ENCODE data around the gene GLMP. TPM values are rescaled to one million over a fixed set of nuclear protein-coding genes. Genes with fewer than 3 reads are reported as not detected.
A peak's percentile ranks its signal among the peaks of the same experiment; 100 is the strongest.
"Not testable (repeated sequence)": the region's sequence is repeated elsewhere in the genome, so short reads cannot be mapped to it uniquely, and the experiment has no call there.

Gene GLMP, protein sequence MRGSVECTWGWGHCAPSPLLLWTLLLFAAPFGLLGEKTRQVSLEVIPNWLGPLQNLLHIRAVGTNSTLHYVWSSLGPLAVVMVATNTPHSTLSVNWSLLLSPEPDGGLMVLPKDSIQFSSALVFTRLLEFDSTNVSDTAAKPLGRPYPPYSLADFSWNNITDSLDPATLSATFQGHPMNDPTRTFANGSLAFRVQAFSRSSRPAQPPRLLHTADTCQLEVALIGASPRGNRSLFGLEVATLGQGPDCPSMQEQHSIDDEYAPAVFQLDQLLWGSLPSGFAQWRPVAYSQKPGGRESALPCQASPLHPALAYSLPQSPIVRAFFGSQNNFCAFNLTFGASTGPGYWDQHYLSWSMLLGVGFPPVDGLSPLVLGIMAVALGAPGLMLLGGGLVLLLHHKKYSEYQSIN
- 78.3 TPM for total RNA-seq
- long read RNA-seq, transcript GLMP-201 (6 exons, 1,604 nt) = major isoform, 147 of 203 reads
- long read RNA-seq, transcript GLMP-215 (5 exons, 1,364 nt) = minor isoform, 15 of 203 reads
- long read RNA-seq, partial matches to known transcripts = 14 of 203 reads
- long read RNA-seq, other reads (novel, unspliced or antisense) = 23 of 203 reads

GRCh38 chr1:156295391-156295947, at the start of gene GLMP:
Gene GLMP (minus strand): TSS chr1:156295679. CDS start chr1:156295645, 34 bp downstream.
- peak; percentile 79 for DNase-seq (ENCODE audit: low spot score)

DNA sequence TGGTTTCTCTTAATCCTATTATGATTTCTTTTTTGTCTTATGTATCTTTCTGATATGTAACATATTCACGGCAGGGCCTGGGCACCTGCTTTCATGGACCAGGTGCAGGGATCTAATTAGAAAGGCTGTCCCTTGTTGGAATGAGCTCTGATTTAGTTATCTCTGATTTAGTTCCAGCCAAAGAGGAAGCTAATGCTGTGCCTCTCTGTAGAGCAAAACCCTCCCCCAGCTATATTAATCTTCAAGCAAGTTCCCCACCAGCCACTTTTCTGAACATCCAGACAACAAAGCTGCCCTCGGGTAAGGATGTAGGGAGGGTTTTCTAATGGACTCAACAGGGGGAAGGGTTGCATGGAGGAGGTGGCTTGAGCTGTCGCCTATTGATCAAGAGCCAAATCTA, 48.9 kb upstream of the GLMP start:
- DNase-seq (ENCODE audit: low spot score) = no peak

- DNase-seq (ENCODE audit: low spot score) = no peak
Observed at GRCh38 chr1:156342166-156342955, 46.9 kb upstream of the GLMP start.

DNA sequence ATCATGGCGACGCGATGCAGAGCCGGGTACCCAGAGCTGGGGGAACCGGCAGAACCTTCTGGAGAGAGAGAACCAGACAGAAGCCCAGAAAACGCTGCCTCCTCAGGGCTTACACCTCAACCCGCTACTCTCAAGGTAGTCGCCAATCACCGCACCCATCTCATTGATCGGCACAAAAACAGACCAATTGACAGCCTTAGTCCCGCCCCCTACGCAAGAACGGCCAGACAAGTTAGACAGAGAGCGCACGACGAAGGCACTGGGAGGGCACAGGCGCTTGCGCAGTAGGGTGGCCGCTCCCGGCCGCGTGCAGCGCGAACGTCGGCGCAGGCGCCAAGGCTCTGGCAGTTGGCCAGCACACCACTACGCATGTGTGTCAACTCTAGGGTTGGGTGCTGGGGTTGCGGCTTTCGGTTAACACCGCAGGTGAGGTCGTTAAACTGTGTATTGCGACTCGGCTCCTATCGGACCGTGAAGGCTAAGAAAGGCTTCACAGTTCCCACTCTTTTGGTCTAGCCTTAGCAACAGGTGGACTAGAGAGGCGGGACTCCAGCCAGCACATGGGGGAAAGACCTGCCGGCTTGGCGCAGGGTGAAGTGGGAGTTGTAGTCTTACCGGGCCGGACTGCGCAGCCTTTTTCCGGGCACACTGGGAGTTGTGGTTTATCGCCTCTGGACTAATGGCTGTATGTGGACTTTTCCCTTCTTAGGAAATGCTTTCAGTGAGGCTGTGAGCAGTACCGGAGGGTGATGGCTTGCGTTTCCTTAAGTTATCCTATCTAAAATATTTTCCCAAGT, 42.9 kb upstream of the GLMP start, which contains the start of the genes CCT3 and TSACC:
TSS of gene CCT3 (minus strand) at position 113 of the 797 bp plus-strand sequence. CDS start at position 5, 108 bp downstream.
TSS of gene TSACC (plus strand) at position 347 of the 797 bp plus-strand sequence. CDS start 1,232 bp downstream, outside the sequence.
- peak; percentile 99 for DNase-seq (ENCODE audit: low spot score)

GRCh38 chr1:156337888-156338179, 42.4 kb upstream of the GLMP start:
- DNase-seq (ENCODE audit: low spot score) = no peak

DNA sequence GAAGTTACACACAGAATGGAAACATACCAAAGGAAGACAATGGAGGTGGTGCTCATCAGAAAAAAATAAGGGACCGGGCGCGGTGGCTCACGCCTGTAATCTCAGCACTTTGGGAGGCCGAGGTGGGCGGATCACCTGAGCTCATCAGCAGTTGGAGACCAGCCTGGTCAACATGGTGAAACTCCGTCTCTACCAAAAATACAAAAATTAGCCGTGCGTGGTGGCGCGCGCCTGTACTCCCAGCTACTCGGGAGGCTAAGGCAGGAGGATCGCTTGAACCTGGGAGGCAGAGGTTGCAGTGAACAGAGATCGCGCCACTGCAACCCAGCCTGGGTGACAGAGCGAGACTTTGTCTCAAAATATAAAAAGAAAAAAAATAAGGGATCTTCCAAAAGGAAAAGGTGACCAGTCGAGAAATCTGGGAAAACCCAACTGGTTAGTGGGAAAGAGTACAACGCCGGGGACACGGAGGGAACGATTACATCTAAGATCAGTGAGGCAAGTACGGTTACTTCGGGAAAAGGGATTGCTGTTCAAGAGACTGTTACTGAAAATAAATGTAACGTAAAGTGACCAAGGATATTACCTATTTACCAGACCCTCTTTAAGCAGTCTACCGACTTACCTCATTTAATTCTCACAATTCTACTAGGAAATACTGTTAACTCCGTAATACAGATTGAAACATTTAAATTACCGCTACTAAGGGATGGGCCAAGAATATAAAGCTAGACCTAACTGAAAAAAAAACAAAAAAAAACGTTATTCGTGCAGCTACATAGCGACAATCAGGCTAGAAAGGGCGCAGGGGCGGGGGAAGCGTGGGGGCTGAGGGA, 41.8 kb upstream of the GLMP start:
- DNase-seq (ENCODE audit: low spot score) = no peak

GRCh38 chr1:156336242-156336641, 40.8 kb upstream of the GLMP start:
- no peak for DNase-seq (ENCODE audit: low spot score)

DNA sequence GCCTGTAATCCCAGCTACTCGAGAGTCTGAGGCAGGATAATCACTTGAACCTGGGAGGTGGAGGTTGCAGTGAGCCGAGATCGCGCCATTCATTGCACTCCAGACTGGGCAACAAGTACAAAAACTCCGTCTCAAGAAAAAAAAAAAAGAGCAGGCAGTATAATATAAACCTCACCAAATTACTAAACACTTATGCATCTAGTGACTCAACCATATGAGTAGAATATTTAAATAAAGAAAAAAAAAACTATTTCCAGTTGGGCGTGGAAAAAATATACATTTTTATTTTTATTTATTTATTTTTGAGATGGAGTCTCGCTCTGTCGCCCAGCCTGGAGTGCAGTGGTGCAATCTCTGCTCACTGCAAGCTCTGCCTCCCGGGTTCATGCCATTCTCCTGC, 27.7 kb upstream of the GLMP start:
- DNase-seq (ENCODE audit: low spot score) = not testable (repeated sequence)

- no peak for DNase-seq (ENCODE audit: low spot score)
Observed at GRCh38 chr1:156320560-156320959, 25.1 kb upstream of the GLMP start.

- DNase-seq (ENCODE audit: low spot score) = no peak
Observed at GRCh38 chr1:156319664-156320063, 24.2 kb upstream of the GLMP start.

- DNase-seq (ENCODE audit: low spot score) = no peak
Observed at GRCh38 chr1:156316909-156317308, 21.4 kb upstream of the GLMP start.

GRCh38 chr1:156310962-156311361, 15.5 kb upstream of the GLMP start:
- peak; percentile 77 for DNase-seq (ENCODE audit: low spot score)

DNA sequence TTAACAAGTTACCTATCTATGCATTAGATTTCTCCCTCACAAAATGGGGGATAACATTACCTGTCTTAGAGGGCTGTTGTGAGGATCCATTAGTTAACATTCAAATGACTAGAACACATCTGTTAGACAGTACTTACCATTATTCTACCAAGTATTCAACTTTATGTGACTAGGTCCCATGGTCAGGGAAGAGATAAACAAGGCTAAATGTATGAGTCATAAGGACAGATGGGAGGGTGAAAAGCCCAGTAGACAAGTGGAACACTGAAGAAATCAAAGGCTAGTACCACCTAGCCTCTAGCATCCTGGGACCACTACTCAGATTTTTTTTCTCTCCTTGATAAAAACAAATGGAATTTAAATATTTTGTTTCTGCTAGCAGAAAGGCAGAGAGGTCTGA, 12.6 kb upstream of the GLMP start:
- no peak for DNase-seq (ENCODE audit: low spot score)

DNA sequence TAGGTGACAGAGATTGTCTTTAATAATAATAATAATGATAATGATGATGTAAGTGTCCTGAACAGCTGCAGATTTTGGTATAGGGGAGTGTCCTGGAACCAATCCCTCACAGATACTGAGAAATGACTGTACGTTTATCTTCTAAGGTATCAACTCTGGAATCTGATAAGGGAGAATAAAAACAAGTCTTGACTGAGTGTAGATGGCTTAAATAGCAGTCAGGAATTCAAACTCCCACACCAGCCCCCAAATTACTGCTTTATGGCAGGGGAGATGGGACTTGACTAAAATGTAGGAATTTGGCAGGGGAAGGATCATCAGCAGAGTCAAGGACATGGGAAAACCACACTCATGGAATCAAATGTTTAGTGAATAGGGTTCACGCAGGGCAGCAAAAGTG, 9.7 kb upstream of the GLMP start:
- no peak for DNase-seq (ENCODE audit: low spot score)

- DNase-seq (ENCODE audit: low spot score) = no peak
Observed at GRCh38 chr1:156303241-156303640, 7.8 kb upstream of the GLMP start.

- DNase-seq (ENCODE audit: low spot score) = no peak
Observed at GRCh38 chr1:156298852-156299357, 3.4 kb upstream of the GLMP start, which contains the start of gene VHLL. Gene VHLL (minus strand): TSS chr1:156299307. CDS start chr1:156299189, 118 bp downstream.

DNA sequence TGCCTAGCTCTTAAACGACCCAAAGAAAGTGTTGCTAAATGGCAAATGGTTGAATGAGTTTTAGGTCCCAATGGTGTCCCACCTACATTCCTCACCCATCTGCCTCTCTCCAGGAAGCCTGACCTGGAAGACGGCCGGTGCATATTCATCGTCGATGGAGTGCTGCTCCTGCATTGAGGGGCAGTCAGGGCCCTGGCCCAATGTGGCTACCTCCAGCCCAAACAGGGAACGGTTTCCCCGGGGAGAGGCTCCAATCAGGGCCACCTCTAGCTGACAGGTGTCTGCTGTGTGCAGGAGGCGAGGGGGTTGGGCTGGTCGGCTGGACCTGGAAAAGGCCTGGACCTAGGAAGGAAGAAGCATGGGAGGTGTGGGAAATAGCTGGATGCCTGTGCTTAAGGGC, 1.6 kb downstream of the GLMP start:
- DNase-seq (ENCODE audit: low spot score) = peak; percentile 82

DNA sequence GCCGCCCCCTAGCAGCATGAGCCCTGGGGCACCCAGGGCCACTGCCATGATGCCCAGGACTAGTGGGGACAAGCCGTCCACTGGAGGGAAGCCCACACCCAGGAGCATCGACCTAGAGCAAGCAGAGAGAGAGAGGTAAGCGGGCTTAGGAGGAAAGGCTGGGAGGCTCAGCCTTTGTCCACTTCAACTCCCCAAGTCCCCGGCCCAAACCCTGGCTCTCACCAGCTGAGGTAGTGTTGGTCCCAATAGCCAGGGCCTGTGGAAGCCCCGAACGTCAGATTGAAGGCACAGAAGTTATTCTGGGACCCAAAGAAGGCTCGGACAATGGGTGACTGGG, 2.4 kb downstream of the GLMP start:
- peak; percentile 67 for DNase-seq (ENCODE audit: low spot score)

DNA sequence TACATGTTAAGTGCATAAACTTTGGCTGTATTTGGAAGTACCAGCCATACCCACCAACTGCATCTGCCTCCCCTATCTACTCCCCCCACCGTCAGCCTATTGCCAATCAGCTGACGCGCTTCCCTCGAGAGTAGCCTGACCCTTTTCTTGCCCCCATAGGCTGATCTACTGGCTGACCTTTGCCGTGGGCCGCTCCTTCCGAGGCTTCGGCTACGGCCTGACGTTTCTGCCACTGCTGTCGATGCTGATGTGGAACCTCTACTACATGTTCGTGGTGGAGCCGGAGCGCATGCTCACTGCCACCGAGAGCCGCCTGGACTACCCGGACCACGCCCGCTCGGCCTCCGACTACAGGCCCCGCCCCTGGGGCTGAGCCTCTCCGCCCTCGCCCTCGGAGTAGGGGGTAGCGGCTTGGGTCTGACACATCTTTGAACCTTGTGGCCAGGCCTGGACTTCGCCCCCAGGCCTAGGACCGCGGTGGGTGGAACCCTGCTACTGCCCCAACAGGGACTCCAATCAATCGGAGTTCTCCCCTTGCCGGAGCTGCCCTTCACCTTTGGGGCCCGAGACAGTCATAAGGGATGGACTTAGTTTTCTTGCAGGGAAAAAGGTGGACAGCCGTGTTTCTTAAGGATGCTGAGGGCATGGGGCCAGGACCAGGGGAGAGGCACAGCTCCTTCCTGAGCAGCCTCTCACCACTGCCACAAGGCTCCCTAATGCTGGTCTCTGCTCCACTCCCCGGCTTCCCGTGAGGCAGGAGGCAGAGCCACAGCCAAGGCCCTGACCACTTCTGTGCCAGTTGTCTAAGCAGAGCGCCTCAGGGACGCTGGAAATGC, 4.0 kb downstream of the GLMP start:
- DNase-seq (ENCODE audit: low spot score) = peak; percentile 98

Data from mesenteric fat pad (tissue), 1 donor.